Vagina (tissue), 2 donors: Measurements from ENCODE around the gene RBM8A. TPM values are rescaled to one million over a fixed set of nuclear protein-coding genes. Genes with fewer than 3 reads are reported as not detected.

Source experiments
- DNase-seq, 2 donors: peaks; one replicate each; pipeline ENCODE4 v3.0.0-alpha.2; 2017; ENCODE audit errors: extremely low spot score in 2 of 2
- H3K27ac ChIP-seq: fragments of 200-600 bp; sonication (generic); one replicate; pipeline ENCODE4 v1.5.1; 2019
- H3K27me3 ChIP-seq: fragments of 200-600 bp; sonication (generic); one replicate; pipeline ENCODE4 v1.5.1; 2019
- H3K36me3 ChIP-seq, 2 donors: fragments of 200-600 bp; sonication (generic); one replicate each; pipeline ENCODE4 v1.5.1; 2017 to 2019
- H3K4me1 ChIP-seq: fragments of 200-600 bp; sonication (generic); one replicate; pipeline ENCODE4 v1.5.1; 2019
- H3K4me3 ChIP-seq, 2 donors: fragments of 200-600 bp; sonication (generic); 1 replicate in 1 of 2; 2 replicates in 1 of 2; pipeline ENCODE4 v1.5.1; 2016 to 2019
- H3K9me3 ChIP-seq: fragments of 200-600 bp; sonication (generic); one replicate; pipeline ENCODE4 v1.5.1; 2019
- CTCF ChIP-seq, 3 experiments: fragments of 450-650 bp in 2 of 3; fragments of 200-600 bp in 1 of 3; sonication (generic) in 1 of 3; IDR thresholded peaks; one replicate each; pipeline ENCODE4 v1.5.1; 2017 to 2019; ENCODE audit warnings: antibody characterized with exemption in 3 of 3, mild to moderate bottlenecking in 2 of 3, moderate library complexity in 2 of 3
- POLR2A ChIP-seq, 2 donors: fragments of 450-650 bp; IDR thresholded peaks; one replicate each; pipeline ENCODE4 v1.6.1; 2017; ENCODE audit warnings: antibody characterized with exemption in 2 of 2, mild to moderate bottlenecking in 2 of 2, moderate library complexity in 2 of 2
- POLR2AphosphoS5 ChIP-seq, 2 donors: sonication (generic); formaldehyde crosslinking; IDR thresholded peaks; one replicate each; pipeline ENCODE4 v1.9.0; 2017; ENCODE audit warnings: antibody characterized with exemption in 2 of 2, mild to moderate bottlenecking in 2 of 2, low read depth in 1 of 2; ENCODE audit not compliant: insufficient read depth in 1 of 2
- intact Hi-C: fragments of 100-400 bp; cut with DNase I; formaldehyde crosslinking; loops from one replicate; pipeline ENCODE4 v1.15.1; 2023
- total RNA-seq: library from RNA; depleted of rRNA; stranded (reverse); fragments of >200 nt; gene quantifications from one replicate; pipeline ENCODE4 v1.2.3, GENCODE V29; 2016

RBM8A gene
- total RNA-seq, 1 donor from 2014 or later: 93.3 TPM

GRCh38 chr1:145956781-145957442, 29.6 kb upstream of the RBM8A start:
- intact Hi-C loops: no loop called here
- peak overlapping the region; percentile 95 for H3K27ac ChIP-seq
- H3K9me3 ChIP-seq: no peaks in the 10 kb centered on the region
- H3K4me1 ChIP-seq: peaks cover 63% of the 10 kb centered on the region
- no peaks in the 10 kb centered on the region for H3K36me3 ChIP-seq
- H3K4me3 ChIP-seq: peak overlapping the region; percentile 66 to 98
- no peak for DNase-seq
- no peaks in the 10 kb centered on the region for H3K27me3 ChIP-seq
- no peak for TF ChIP-seq CTCF (IDR thresholded peaks at IDR 0.05)
- TF ChIP-seq POLR2A (IDR thresholded peaks at IDR 0.05): no peak
- no peak for TF ChIP-seq POLR2AphosphoS5 (IDR thresholded peaks at IDR 0.05; ENCODE audit: insufficient read depth in 1 of 2, low read depth in 1 of 2)

GRCh38 chr1:145956361-145956760, 29.1 kb upstream of the RBM8A start:
- DNase-seq: no peak
- H3K9me3 ChIP-seq: no peaks in the 10 kb centered on the region
- intact Hi-C loops: no loop called here
- no peaks in the 10 kb centered on the region for H3K27me3 ChIP-seq
- peaks cover 57% of the 10 kb centered on the region for H3K4me1 ChIP-seq
- TF ChIP-seq POLR2AphosphoS5 (IDR thresholded peaks at IDR 0.05; ENCODE audit: insufficient read depth in 1 of 2, low read depth in 1 of 2) (no peak), CTCF (IDR thresholded peaks at IDR 0.05) (no peak), POLR2A (IDR thresholded peaks at IDR 0.05) (no peak)
- H3K36me3 ChIP-seq: no peaks in the 10 kb centered on the region
- H3K4me3 ChIP-seq: peak overlapping the region; percentile 66 to 98
- H3K27ac ChIP-seq: peak overlapping the region; percentile 95

GRCh38 chr1:145955436-145955835, 28.2 kb upstream of the RBM8A start:
- peak overlapping the region in 1 of 2 donors; percentile 98 for H3K4me3 ChIP-seq
- H3K27me3 ChIP-seq: no peaks in the 10 kb centered on the region
- H3K27ac ChIP-seq: peak overlapping the region; percentile 95
- intact Hi-C loops: no loop called here
- H3K9me3 ChIP-seq: no peaks in the 10 kb centered on the region
- peaks cover 55% of the 10 kb centered on the region for H3K4me1 ChIP-seq
- no peak for DNase-seq
- TF ChIP-seq POLR2AphosphoS5 (IDR thresholded peaks at IDR 0.05; ENCODE audit: insufficient read depth in 1 of 2, low read depth in 1 of 2) (peak in 1 of 2 donors; percentile 24), CTCF (IDR thresholded peaks at IDR 0.05) (no peak), POLR2A (IDR thresholded peaks at IDR 0.05) (no peak)
- H3K36me3 ChIP-seq: no peaks in the 10 kb centered on the region

- Histone ChIP-seq H3K4me3 (no peak overlapping the region), H3K27ac (no peak overlapping the region), H3K9me3 (no peaks in the 10 kb centered on the region), H3K27me3 (no peaks in the 10 kb centered on the region), H3K4me1 (peaks cover 53% of the 10 kb centered on the region), H3K36me3 (no peaks in the 10 kb centered on the region)
- TF ChIP-seq POLR2A (IDR thresholded peaks at IDR 0.05) (no peak), POLR2AphosphoS5 (IDR thresholded peaks at IDR 0.05; ENCODE audit: insufficient read depth in 1 of 2, low read depth in 1 of 2) (no peak), CTCF (IDR thresholded peaks at IDR 0.05) (no peak)
- intact Hi-C loops: no loop called here
- no peak for DNase-seq
These were observed 26.6 kb upstream of the RBM8A start for GRCh38 chr1:145953861-145954260.

- Histone ChIP-seq H3K4me3 (no peak overlapping the region), H3K27me3 (no peaks in the 10 kb centered on the region), H3K9me3 (no peaks in the 10 kb centered on the region), H3K4me1 (peaks cover 55% of the 10 kb centered on the region), H3K36me3 (no peaks in the 10 kb centered on the region), H3K27ac (no peak overlapping the region)
- intact Hi-C loops: no loop called here
- TF ChIP-seq POLR2AphosphoS5 (IDR thresholded peaks at IDR 0.05; ENCODE audit: insufficient read depth in 1 of 2, low read depth in 1 of 2) (no peak), POLR2A (IDR thresholded peaks at IDR 0.05) (no peak), CTCF (IDR thresholded peaks at IDR 0.05) (no peak)
- no peak for DNase-seq
These were observed 25.6 kb upstream of the RBM8A start for GRCh38 chr1:145952903-145953302.
